Ectodermal cell (in vitro differentiated cells): ENCODE results near the gene EPHA6.

Experiments used
- H3K27ac ChIP-seq: 2 replicates; pipeline ENCODE4 v1.7.0; 2013; ENCODE audit warnings: mild to moderate bottlenecking, low read depth, low read length; ENCODE audit not compliant: insufficient read depth, poor library complexity, severe bottlenecking
- H3K27me3 ChIP-seq: 2 replicates; pipeline ENCODE4 v1.7.0; 2013; ENCODE audit warnings: mild to moderate bottlenecking, low read length; ENCODE audit not compliant: insufficient read depth, control insufficient read depth, poor library complexity, severe bottlenecking
- H3K36me3 ChIP-seq: one replicate; pipeline ENCODE4 v1.7.0; 2013; ENCODE audit warnings: low read length; ENCODE audit not compliant: control insufficient read depth, insufficient read depth
- H3K4me1 ChIP-seq: one replicate; pipeline ENCODE4 v1.7.0; 2013; ENCODE audit warnings: low read length; ENCODE audit not compliant: control insufficient read depth, insufficient read depth
- H3K4me3 ChIP-seq: 2 replicates; pipeline ENCODE4 v1.7.0; 2013; ENCODE audit warnings: low read depth, low read length, control low read depth; ENCODE audit not compliant: insufficient read depth
- H3K9me3 ChIP-seq: 2 replicates; pipeline ENCODE4 v1.7.0; 2013; ENCODE audit warnings: mild to moderate bottlenecking, low read length, moderate library complexity; ENCODE audit not compliant: control insufficient read depth
- WGBS, 2 experiments: methylation state at CpG; one replicate each; pipeline ENCODE4 v1.1.7; 2013; ENCODE audit warnings: missing lambda C conversion rate in 2 of 2; 5-methylcytosine and 5-hydroxymethylcytosine counted together

EPHA6 gene

DNA sequence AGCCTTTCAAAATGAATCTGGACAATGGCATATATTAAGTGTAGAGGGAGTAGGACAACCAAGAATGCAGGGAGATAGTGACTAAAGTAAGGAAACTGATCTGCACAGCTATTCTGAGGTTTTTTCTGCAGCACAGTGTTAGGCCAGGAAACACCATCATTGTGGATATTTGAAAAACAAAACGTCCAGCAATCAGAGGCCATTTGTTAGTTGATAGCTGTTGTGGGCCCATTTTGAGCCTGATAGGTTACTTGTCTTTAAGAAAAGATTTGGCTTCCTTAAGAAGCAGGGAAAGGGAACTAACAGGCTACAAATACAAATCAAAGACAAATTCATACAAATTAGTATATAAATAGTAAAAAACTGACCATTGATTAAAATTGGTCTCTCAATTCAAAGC is 574.4 kb downstream of the EPHA6 start:
- no peaks in the 10 kb centered on the region for H3K9me3 ChIP-seq
- no peak overlapping the region for H3K4me3 ChIP-seq
- no peak overlapping the region for H3K27ac ChIP-seq
- 48 to 73% methylated on average over 1 of the region's 1 CpG for WGBS, 2 experiments
- H3K27me3 ChIP-seq = no peaks in the 10 kb centered on the region
- H3K36me3 ChIP-seq = no peaks in the 10 kb centered on the region
- H3K4me1 ChIP-seq = no peaks in the 10 kb centered on the region

DNA sequence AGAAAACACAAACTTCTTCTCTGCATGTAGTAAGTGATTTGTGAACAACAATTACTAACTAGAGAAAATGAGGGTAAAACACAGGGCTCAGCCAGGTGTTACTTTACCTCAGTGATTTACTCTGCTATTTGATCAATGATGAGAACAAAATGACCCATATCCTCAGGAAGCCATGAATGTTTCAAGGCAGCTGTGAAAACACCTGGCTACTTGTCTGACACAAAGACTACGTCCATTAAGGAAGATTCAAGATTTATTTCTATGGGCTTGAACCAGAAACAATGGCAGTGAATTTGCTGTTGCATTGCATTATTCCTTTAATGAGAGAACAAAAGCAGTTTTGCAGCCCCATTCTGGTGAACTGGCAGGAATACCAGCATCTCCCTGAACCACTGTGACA is 575.5 kb downstream of the EPHA6 start:
- H3K9me3 ChIP-seq = no peaks in the 10 kb centered on the region
- H3K27ac ChIP-seq = peak overlapping the region; percentile 11
- no peaks in the 10 kb centered on the region for H3K27me3 ChIP-seq
- H3K4me3 ChIP-seq = no peak overlapping the region
- WGBS, 2 experiments = 91% methylated on average over 1 of the region's 1 CpG
- no peaks in the 10 kb centered on the region for H3K4me1 ChIP-seq
- H3K36me3 ChIP-seq = no peaks in the 10 kb centered on the region

GRCh38 chr3:97391167-97391566 is 576.8 kb downstream of the EPHA6 start:
- Histone ChIP-seq H3K36me3 (no peaks in the 10 kb centered on the region), H3K4me3 (no peak overlapping the region), H3K27ac (no peak overlapping the region), H3K9me3 (no peaks in the 10 kb centered on the region), H3K27me3 (no peaks in the 10 kb centered on the region), H3K4me1 (no peaks in the 10 kb centered on the region)
- 85 to 90% methylated on average over 3 of the region's 3 CpGs for WGBS, 2 experiments

DNA sequence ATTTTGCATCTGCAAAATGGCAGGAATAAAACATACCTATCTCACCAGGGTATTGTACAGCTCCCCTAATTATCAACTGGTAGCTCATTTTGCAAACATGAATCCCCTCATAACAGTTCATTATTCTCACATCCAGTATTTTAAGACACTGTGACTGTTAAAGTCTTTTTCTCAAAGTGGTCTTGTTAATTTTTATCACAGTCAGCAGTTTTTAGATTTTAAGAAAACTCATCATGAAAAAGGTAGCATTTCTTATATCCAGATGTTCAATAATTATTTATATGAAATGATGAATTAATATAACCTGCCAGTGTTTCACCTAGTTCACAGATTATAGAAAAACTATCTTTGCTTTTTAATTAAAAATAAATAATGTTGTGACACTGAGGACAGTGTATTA is 595.2 kb downstream of the EPHA6 start:
- Histone ChIP-seq H3K27me3 (no peaks in the 10 kb centered on the region), H3K4me3 (no peak overlapping the region), H3K36me3 (no peaks in the 10 kb centered on the region), H3K4me1 (no peaks in the 10 kb centered on the region), H3K27ac (no peak overlapping the region), H3K9me3 (no peaks in the 10 kb centered on the region)

- Histone ChIP-seq H3K27me3 (no peaks in the 10 kb centered on the region), H3K4me3 (no peak overlapping the region), H3K27ac (no peak overlapping the region), H3K9me3 (no peaks in the 10 kb centered on the region), H3K36me3 (no peaks in the 10 kb centered on the region), H3K4me1 (no peaks in the 10 kb centered on the region)
Observed at GRCh38 chr3:97421565-97421964, 607.2 kb downstream of the EPHA6 start.

DNA sequence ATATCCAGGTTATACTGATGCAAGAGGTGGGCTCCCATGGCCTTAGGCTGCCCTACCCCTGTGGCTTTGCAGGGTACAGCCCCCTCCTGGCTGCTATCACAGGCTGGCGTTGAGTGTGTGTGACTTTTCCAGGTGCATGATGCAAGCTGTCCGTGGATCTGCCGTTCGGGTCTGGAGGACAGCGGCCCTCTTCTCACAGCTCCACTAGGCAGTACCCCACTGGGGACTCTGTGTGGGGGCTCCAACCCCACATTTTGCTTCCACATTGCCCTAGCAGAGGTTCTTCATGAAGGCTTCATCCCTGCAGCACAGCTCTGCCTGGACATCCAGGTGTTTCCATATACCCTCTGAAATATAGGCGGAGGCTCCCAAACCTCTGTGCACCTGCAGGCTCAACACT is 610.6 kb downstream of the EPHA6 start:
- no peak overlapping the region for H3K27ac ChIP-seq
- WGBS, 2 experiments = 91 to 96% methylated on average over 6 of the region's 6 CpGs
- H3K4me3 ChIP-seq = no peak overlapping the region
- H3K4me1 ChIP-seq = no peaks in the 10 kb centered on the region
- no peaks in the 10 kb centered on the region for H3K27me3 ChIP-seq
- H3K9me3 ChIP-seq = no peaks in the 10 kb centered on the region
- no peaks in the 10 kb centered on the region for H3K36me3 ChIP-seq

DNA sequence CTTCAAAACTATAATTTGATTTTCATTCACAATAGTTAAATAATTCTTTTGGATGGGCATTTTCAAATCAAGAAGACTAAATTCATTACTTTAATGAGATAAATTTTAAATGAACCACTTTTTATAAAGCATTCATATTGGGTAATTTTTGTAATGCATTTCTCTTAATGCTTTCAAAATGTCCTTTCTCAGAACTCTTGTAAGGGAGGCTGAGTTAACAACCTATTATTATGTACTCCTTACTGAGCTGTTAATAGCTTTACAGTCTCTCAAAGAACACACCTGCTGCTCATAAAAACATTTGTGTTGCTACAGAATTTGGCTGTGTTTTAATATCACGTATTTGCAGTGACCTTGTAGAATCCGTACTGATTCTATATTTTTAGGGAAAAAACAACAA is 616.2 kb downstream of the EPHA6 start:
- no peaks in the 10 kb centered on the region for H3K9me3 ChIP-seq
- H3K4me3 ChIP-seq = no peak overlapping the region
- H3K27ac ChIP-seq = no peak overlapping the region
- WGBS, 2 experiments = 85% methylated on average over 2 of the region's 2 CpGs; no CpG with 5 or more reads in 1 of the 2 experiments
- H3K4me1 ChIP-seq = no peaks in the 10 kb centered on the region
- H3K27me3 ChIP-seq = no peaks in the 10 kb centered on the region
- no peaks in the 10 kb centered on the region for H3K36me3 ChIP-seq

DNA sequence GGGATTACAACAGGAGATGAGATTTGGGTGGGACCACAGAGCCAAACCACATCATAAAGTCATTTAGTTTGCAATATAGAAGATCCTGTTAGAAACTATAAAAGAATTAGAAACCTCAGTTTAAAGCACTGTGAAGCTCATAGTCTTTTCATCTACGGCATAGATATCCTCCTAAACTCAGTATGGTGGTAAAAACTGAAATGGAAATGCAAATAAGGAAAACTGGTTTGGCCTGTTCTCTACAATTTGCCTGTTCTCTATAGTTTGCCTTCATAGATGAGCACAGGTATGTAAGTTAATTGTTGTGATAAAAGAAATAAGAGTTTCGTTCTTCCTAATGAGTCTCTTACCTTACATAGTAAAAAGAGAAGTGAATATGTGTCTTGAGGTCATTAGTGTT is 618.5 kb downstream of the EPHA6 start:
- no peaks in the 10 kb centered on the region for H3K9me3 ChIP-seq
- H3K27me3 ChIP-seq = no peaks in the 10 kb centered on the region
- WGBS, 2 experiments = 92 to 100% methylated on average over 1 of the region's 2 CpGs
- no peak overlapping the region for H3K27ac ChIP-seq
- no peaks in the 10 kb centered on the region for H3K36me3 ChIP-seq
- H3K4me3 ChIP-seq = no peak overlapping the region
- H3K4me1 ChIP-seq = no peaks in the 10 kb centered on the region

- H3K4me1 ChIP-seq = no peaks in the 10 kb centered on the region
- WGBS, 2 experiments = 100% methylated on average over 1 of the region's 1 CpG; no CpG with 5 or more reads in 1 of the 2 experiments
- no peak overlapping the region for H3K4me3 ChIP-seq
- no peaks in the 10 kb centered on the region for H3K27me3 ChIP-seq
- no peaks in the 10 kb centered on the region for H3K9me3 ChIP-seq
- no peak overlapping the region for H3K27ac ChIP-seq
- no peaks in the 10 kb centered on the region for H3K36me3 ChIP-seq
Observed at GRCh38 chr3:97438131-97438530, 623.7 kb downstream of the EPHA6 start.

DNA sequence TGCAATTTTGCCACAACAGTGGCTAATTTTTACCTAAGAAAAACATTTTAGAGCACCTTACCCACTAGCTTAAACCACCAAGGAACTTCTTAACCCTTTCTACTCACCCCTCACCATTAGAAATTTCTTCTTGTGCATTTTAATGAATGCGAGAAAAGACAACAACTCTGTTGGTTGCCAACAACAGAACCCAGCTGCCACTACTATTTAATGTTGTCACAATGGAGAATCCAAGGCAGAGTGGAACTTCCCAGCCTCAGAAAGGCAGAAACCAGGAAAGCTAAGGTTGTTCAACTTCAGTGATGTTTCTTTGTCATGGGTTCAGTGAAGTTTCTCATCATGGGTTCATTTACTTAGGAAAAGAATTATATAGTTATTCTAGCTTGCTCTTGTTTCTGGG is 625.0 kb downstream of the EPHA6 start:
- no peaks in the 10 kb centered on the region for H3K36me3 ChIP-seq
- no peaks in the 10 kb centered on the region for H3K27me3 ChIP-seq
- H3K27ac ChIP-seq = peak overlapping the region; percentile 79
- H3K9me3 ChIP-seq = no peaks in the 10 kb centered on the region
- no peaks in the 10 kb centered on the region for H3K4me1 ChIP-seq
- H3K4me3 ChIP-seq = no peak overlapping the region
- WGBS, 2 experiments = 42 to 58% methylated on average over 1 of the region's 1 CpG

GRCh38 chr3:97464035-97464434 is 649.6 kb downstream of the EPHA6 start:
- H3K4me3 ChIP-seq = no peak overlapping the region
- H3K27me3 ChIP-seq = no peaks in the 10 kb centered on the region
- no peak overlapping the region for H3K27ac ChIP-seq
- H3K9me3 ChIP-seq = no peaks in the 10 kb centered on the region
- WGBS, 2 experiments = 69 to 75% methylated on average over 1 of the region's 1 CpG
- H3K4me1 ChIP-seq = no peaks in the 10 kb centered on the region
- H3K36me3 ChIP-seq = no peaks in the 10 kb centered on the region
